GM10248 (cell line): Measurements from ENCODE around the gene AQP5.

Experiments used
- CTCF ChIA-PET: fragments of 300-600 bp; sonication (Branson Sonifier 250); formaldehyde crosslinking; extraction: SDS; loops from one replicate; lab custom pipeline; 2021; ENCODE audit warnings: antibody characterized with exemption; lab: Yijun Ruan, JAX
- POLR2A ChIA-PET: fragments of 350-650 bp; sonication (Branson Sonifier 250); formaldehyde crosslinking; extraction: SDS; loops from one replicate; lab custom pipeline; 2020; ENCODE audit warnings: antibody characterized with exemption; lab: Yijun Ruan, JAX
- DNase-seq: peaks from one replicate; pipeline ENCODE4 v3.0.0; 2012; ENCODE audit errors: extremely low spot score
- CTCF ChIP-seq: IDR thresholded peaks from 2 replicates; pipeline ENCODE4 v1.5.1; 2012; ENCODE audit warnings: mild to moderate bottlenecking, low read depth; ENCODE audit errors: extremely low read depth, missing control alignments, control extremely low read depth

AQP5 gene

GRCh38 chr12:49951411-49952240 lies 10.0 kb upstream of the AQP5 start:
- no peak for TF ChIP-seq CTCF
- POLR2A ChIA-PET: no interaction called here
- no peak for DNase-seq
- CTCF ChIA-PET: interaction anchor here (1.2 to 1.5 kb wide), 2 partner anchors 24 to 85 kb away, joined by 3 read pairs; no protein-coding TSS in a partner anchor

GRCh38 chr12:49952391-49953055 lies 9.1 kb upstream of the AQP5 start:
- POLR2A ChIA-PET: no interaction called here

GRCh38 chr12:49953151-49953550 lies 8.5 kb upstream of the AQP5 start:
- CTCF ChIA-PET: interaction anchor here (1.0 to 4.6 kb wide), 2 partner anchors 13 to 102 kb away, joined by 4 to 36 read pairs; no protein-coding TSS in a partner anchor
- no peak for DNase-seq
- POLR2A ChIA-PET: no interaction called here
- no peak for TF ChIP-seq CTCF

More at GRCh38 chr12:49952391-49953055, 9.1 kb upstream of the AQP5 start:
- no peak for DNase-seq
- CTCF ChIA-PET: interaction anchor here (1.0 to 4.6 kb wide), 3 partner anchors 14 to 103 kb away, joined by 3 to 36 read pairs (median 4); no protein-coding TSS in a partner anchor
- no peak for TF ChIP-seq CTCF

- no peak for DNase-seq
- POLR2A ChIA-PET: no interaction called here
- no peak for TF ChIP-seq CTCF
- CTCF ChIA-PET: interaction anchor here (0.8 to 4.6 kb wide), 5 partner anchors 8 to 116 kb away, joined by 3 to 36 read pairs (median 7); no protein-coding TSS in a partner anchor
Observed at GRCh38 chr12:49953961-49954846, 7.5 kb upstream of the AQP5 start.

- DNase-seq: no peak
- POLR2A ChIA-PET: no interaction called here
- CTCF ChIA-PET: interaction anchor here (1.6 to 4.6 kb wide), 3 partner anchors 9 to 115 kb away, joined by 7 to 36 read pairs (median 16); no protein-coding TSS in a partner anchor
- TF ChIP-seq CTCF: no peak
Observed at GRCh38 chr12:49954863-49955830, 6.5 kb upstream of the AQP5 start.
